Measurements from ENCODE around the gene CPEB4. TPM values are rescaled to one million over a fixed set of nuclear protein-coding genes. Genes with fewer than 3 reads are reported as not detected.

Gene CPEB4
- total and polyA plus RNA-seq, 9 of the 15 experiments (the other 6 are each of a cell fraction or from before 2014, with no cell fraction given): 7.4 to 21.3 (median 12.4) TPM

GRCh38 chr5:173884402-173885053, 3.6 kb upstream of the CPEB4 start (continued):
- TF ChIP-seq ETV6 (IDR thresholded peaks at IDR 0.05; ENCODE audit: borderline replicate concordance in 1 of 2, low read depth in 2 of 2, low read length in 1 of 2): 0 out of 4 replicates have a peak, but pooled peaks of 1 of the 2 experiments have one; percentile 28
- no peak for TF ChIP-seq ETV6 (CRISPR knock-in tag; IDR thresholded peaks at IDR 0.05; ENCODE audit: borderline replicate concordance)
- peak; percentile 71 for TF ChIP-seq CBFA2T2 (conservative IDR thresholded peaks at IDR 0.05)
- TF ChIP-seq E2F6 (IDR thresholded peaks at IDR 0.05; ENCODE audit: borderline replicate concordance in 1 of 2, extremely low read depth in 1 of 2, insufficient read depth in 1 of 2, insufficient read length in 1 of 2, low read depth in 1 of 2, low read length in 1 of 2, poor library complexity in 1 of 2, severe bottlenecking in 1 of 2): no peak
- no peak for TF ChIP-seq POLR2AphosphoS2 (IDR thresholded peaks at IDR 0.05; ENCODE audit: low read length)

GRCh38 chr5:173885054-173885443, 3.1 kb upstream of the CPEB4 start:
- Histone ChIP-seq H3K4me3 (no peak overlapping the region), H3K9me3 (replicated peaks; ENCODE audit: control insufficient read depth, insufficient read depth, low read depth, low read length) (no peaks in the 10 kb centered on the region), H3K9ac (ENCODE audit: insufficient read depth in 1 of 2, low read depth in 2 of 2, low read length in 2 of 2) (no peak overlapping the region), H3K27ac (ENCODE audit: extremely low read depth, low read depth, low read length) (peak overlapping the region; percentile 69; the same call in 1 of the 3 replicates), H3K9me1 (ENCODE audit: control insufficient read depth, insufficient read depth, low read length) (no peaks in the 10 kb centered on the region), H4K20me1 (replicated peaks; ENCODE audit: control insufficient read depth, insufficient read depth, low read length) (no peaks in the 10 kb centered on the region), H3K4me2 (ENCODE audit: insufficient read depth, low read length) (peak overlapping the region; percentile 44), H3K27me3 (ENCODE audit: control insufficient read depth in 2 of 2, insufficient read depth in 2 of 2, low read length in 2 of 2) (no peaks in the 10 kb centered on the region), H3K4me1 (replicated peaks in 1 of 2; ENCODE audit: control insufficient read depth in 2 of 2, insufficient read depth in 2 of 2, low read length in 2 of 2) (peaks cover 25 to 55% of the 10 kb centered on the region in 2 experiments), H3K36me3 (ENCODE audit: control insufficient read depth, insufficient read depth, low read length) (no peaks in the 10 kb centered on the region), H3K79me2 (ENCODE audit: control insufficient read depth, insufficient read depth, low read length) (peaks cover 19% of the 10 kb centered on the region), H2AFZ (ENCODE audit: low read depth, low read length) (0 out of 2 replicates have a peak overlapping the region, but pooled peaks have one; percentile 71)
- FAIRE-seq: no peak
- no peak for ATAC-seq
- ChIA-PET POLR2A (interaction anchor here (0.6 to 1.7 kb wide), 13 partner anchors 9 to 865 kb away, joined by 3 to 8 read pairs (median 4); no protein-coding TSS in a partner anchor), CTCF (ENCODE audit: low intra/inter-chr PET ratio) (interaction anchor here (0.6 kb wide), 1 partner anchor 64 kb away, joined by 3 read pairs; no protein-coding TSS in a partner anchor)
- DNase-seq (ENCODE audit: extremely low read depth in 1 of 4, low spot score in 3 of 4): no peak
- in situ Hi-C loops (cut with MboI): loop anchor here (10.0 kb wide), 1 partner anchor 100 kb away; no protein-coding TSS in a partner anchor
- intact Hi-C loops (cut with micrococcal nuclease): loop anchor here (1.0 to 10.0 kb wide), 8 partner anchors 18 to 560 kb away; partner anchors contain the start of gene STC2
- 20% methylated on average over 1 of the region's 1 CpG for WGBS (ENCODE audit: insufficient coverage, low coverage, missing lambda C conversion rate)
- no TSS peak for BruUV-seq (replicated peaks)
- TF ChIP-seq ZNF592 (IDR thresholded peaks at IDR 0.05): no peak
- TF ChIP-seq NFYB (IDR thresholded peaks at IDR 0.05; ENCODE audit: extremely low read depth, insufficient read length): no peak
- TF ChIP-seq HMBOX1 (IDR thresholded peaks at IDR 0.05): peak; percentile 1
- 0 out of 4 replicates have a peak, but pooled peaks of 1 of the 2 experiments have one; percentile 4 for TF ChIP-seq MLLT1 (IDR thresholded peaks at IDR 0.05)
- no peak for TF ChIP-seq NFIC (IDR thresholded peaks at IDR 0.05)
- no peak for TF ChIP-seq PHF20 (IDR thresholded peaks at IDR 0.05; ENCODE audit: partially characterized antibody)
